ENCODE data around the gene ARHGEF2. TPM values are rescaled to one million over a fixed set of nuclear protein-coding genes. Genes with fewer than 3 reads are reported as not detected.

Gene ARHGEF2
- total RNA-seq, 1 experiment from 2014 or later, result 85.1 TPM

DNA sequence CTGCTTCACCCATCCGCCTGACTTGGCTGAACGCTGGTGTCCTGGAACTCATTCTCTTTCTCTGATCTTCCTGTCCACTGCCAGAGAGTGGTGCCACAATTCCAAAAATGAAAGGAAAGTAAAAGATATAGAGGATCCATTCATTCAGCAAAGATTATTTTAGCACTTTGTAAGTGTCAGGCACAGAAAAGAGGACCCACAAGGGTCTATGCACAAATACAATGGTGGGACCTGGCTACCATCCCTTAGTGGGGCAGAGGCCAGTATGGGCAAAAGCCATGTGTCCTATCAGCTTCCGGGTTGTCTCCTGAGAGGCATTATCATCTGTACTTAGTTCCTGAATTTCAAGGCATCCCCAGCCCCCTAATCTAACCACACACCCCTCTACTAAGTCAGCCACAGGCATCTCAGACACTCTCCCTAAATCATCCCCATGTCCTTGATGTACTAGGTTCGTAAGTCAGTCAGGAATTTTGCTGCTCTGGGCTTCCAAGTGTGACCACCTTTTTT, 23.4 kb upstream of the ARHGEF2 start:
- no peaks in the 10 kb centered on the region for H4K20me1 ChIP-seq (ENCODE audit: insufficient read depth, low read depth, low read length)
- no peaks in the 10 kb centered on the region for H3K9me2 ChIP-seq (replicated peaks; ENCODE audit: insufficient read depth, low read length)
- no peak overlapping the region for H3K9ac ChIP-seq (ENCODE audit: low read length)
- H3K4me2 ChIP-seq (ENCODE audit: low read depth, low read length, poor library complexity, severe bottlenecking), result peak overlapping the region; percentile 17
- no peak for DNase-seq
- H3K27ac ChIP-seq (ENCODE audit: low read length), result no peak overlapping the region
- H3K4me3 ChIP-seq (ENCODE audit: low read length), result no peak overlapping the region
- no peaks in the 10 kb centered on the region for H3K79me2 ChIP-seq (ENCODE audit: low read length)
- H2AFZ ChIP-seq (ENCODE audit: low read length), result peak overlapping the region; percentile 65; the same call in 1 of the 2 replicates
- no peaks in the 10 kb centered on the region for H3K36me3 ChIP-seq (ENCODE audit: insufficient read depth, low read length)
- no peaks in the 10 kb centered on the region for H3K9me3 ChIP-seq (ENCODE audit: low read length)
- no peaks in the 10 kb centered on the region for H3K27me3 ChIP-seq (ENCODE audit: low read length)
- H3K4me1 ChIP-seq (ENCODE audit: low read length), result peaks cover 8% of the 10 kb centered on the region

GRCh38 chr1:156001021-156001661, 22.8 kb upstream of the ARHGEF2 start:
- Histone ChIP-seq H3K36me3 (ENCODE audit: insufficient read depth, low read length) (no peaks in the 10 kb centered on the region), H4K20me1 (ENCODE audit: insufficient read depth, low read depth, low read length) (no peaks in the 10 kb centered on the region), H3K4me1 (ENCODE audit: low read length) (peaks cover 8% of the 10 kb centered on the region), H3K27ac (ENCODE audit: low read length) (no peak overlapping the region), H3K79me2 (ENCODE audit: low read length) (no peaks in the 10 kb centered on the region), H2AFZ (ENCODE audit: low read length) (peak overlapping the region; percentile 65; the same call in 1 of the 2 replicates), H3K9ac (ENCODE audit: low read length) (no peak overlapping the region), H3K27me3 (ENCODE audit: low read length) (no peaks in the 10 kb centered on the region), H3K4me3 (ENCODE audit: low read length) (no peak overlapping the region), H3K9me2 (replicated peaks; ENCODE audit: insufficient read depth, low read length) (no peaks in the 10 kb centered on the region), H3K4me2 (ENCODE audit: low read depth, low read length, poor library complexity, severe bottlenecking) (no peak overlapping the region), H3K9me3 (ENCODE audit: low read length) (no peaks in the 10 kb centered on the region)
- no peak for DNase-seq

- Histone ChIP-seq H3K4me2 (ENCODE audit: low read depth, low read length, poor library complexity, severe bottlenecking) (no peak overlapping the region), H3K4me3 (ENCODE audit: low read length) (no peak overlapping the region), H3K27me3 (ENCODE audit: low read length) (no peaks in the 10 kb centered on the region), H3K9me3 (ENCODE audit: low read length) (no peaks in the 10 kb centered on the region), H3K9me2 (replicated peaks; ENCODE audit: insufficient read depth, low read length) (no peaks in the 10 kb centered on the region), H4K20me1 (ENCODE audit: insufficient read depth, low read depth, low read length) (no peaks in the 10 kb centered on the region), H3K79me2 (ENCODE audit: low read length) (no peaks in the 10 kb centered on the region), H3K36me3 (ENCODE audit: insufficient read depth, low read length) (no peaks in the 10 kb centered on the region), H3K4me1 (ENCODE audit: low read length) (peaks cover 8% of the 10 kb centered on the region), H3K9ac (ENCODE audit: low read length) (no peak overlapping the region), H3K27ac (ENCODE audit: low read length) (no peak overlapping the region), H2AFZ (ENCODE audit: low read length) (no peak overlapping the region)
- no peak for DNase-seq
These were observed 21.6 kb upstream of the ARHGEF2 start for GRCh38 chr1:155999964-156000363.

GRCh38 chr1:155996166-155996565, 17.8 kb upstream of the ARHGEF2 start:
- no peak overlapping the region for H3K9ac ChIP-seq (ENCODE audit: low read length)
- no peaks in the 10 kb centered on the region for H3K27me3 ChIP-seq (ENCODE audit: low read length)
- H4K20me1 ChIP-seq (ENCODE audit: insufficient read depth, low read depth, low read length), result no peaks in the 10 kb centered on the region
- DNase-seq, result no peak
- H3K9me3 ChIP-seq (ENCODE audit: low read length), result no peaks in the 10 kb centered on the region
- H3K4me2 ChIP-seq (ENCODE audit: low read depth, low read length, poor library complexity, severe bottlenecking), result no peak overlapping the region
- no peak overlapping the region for H3K4me3 ChIP-seq (ENCODE audit: low read length)
- H3K79me2 ChIP-seq (ENCODE audit: low read length), result no peaks in the 10 kb centered on the region
- no peaks in the 10 kb centered on the region for H3K4me1 ChIP-seq (ENCODE audit: low read length)
- H2AFZ ChIP-seq (ENCODE audit: low read length), result no peak overlapping the region
- no peaks in the 10 kb centered on the region for H3K36me3 ChIP-seq (ENCODE audit: insufficient read depth, low read length)
- no peaks in the 10 kb centered on the region for H3K9me2 ChIP-seq (replicated peaks; ENCODE audit: insufficient read depth, low read length)
- H3K27ac ChIP-seq (ENCODE audit: low read length), result no peak overlapping the region

DNA sequence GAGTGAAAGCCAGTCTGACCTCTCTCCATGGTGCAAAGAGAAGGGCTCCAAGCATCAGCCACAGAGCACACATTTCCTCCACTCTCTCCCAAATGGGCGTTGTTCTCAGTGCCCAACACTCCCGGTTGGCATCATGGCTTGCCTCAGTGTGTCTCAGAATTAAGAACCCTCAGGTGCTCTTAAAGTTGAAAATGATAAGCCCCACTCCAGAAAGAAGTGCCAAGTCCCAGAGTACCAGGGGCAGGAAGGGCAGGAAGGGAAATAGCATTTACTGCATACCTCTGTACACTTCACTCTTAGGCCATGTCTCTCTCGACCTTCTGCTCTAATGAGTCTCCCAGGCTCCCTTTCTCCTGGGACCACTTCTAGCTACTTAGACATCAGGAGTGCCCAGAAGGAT, 15.2 kb upstream of the ARHGEF2 start:
- no peak for DNase-seq
- H3K9ac ChIP-seq (ENCODE audit: low read length), result no peak overlapping the region
- H3K4me2 ChIP-seq (ENCODE audit: low read depth, low read length, poor library complexity, severe bottlenecking), result no peak overlapping the region
- H4K20me1 ChIP-seq (ENCODE audit: insufficient read depth, low read depth, low read length), result no peaks in the 10 kb centered on the region
- no peaks in the 10 kb centered on the region for H3K36me3 ChIP-seq (ENCODE audit: insufficient read depth, low read length)
- no peak overlapping the region for H2AFZ ChIP-seq (ENCODE audit: low read length)
- peaks cover 8% of the 10 kb centered on the region for H3K4me1 ChIP-seq (ENCODE audit: low read length)
- H3K9me2 ChIP-seq (replicated peaks; ENCODE audit: insufficient read depth, low read length), result no peaks in the 10 kb centered on the region
- no peaks in the 10 kb centered on the region for H3K79me2 ChIP-seq (ENCODE audit: low read length)
- H3K27me3 ChIP-seq (ENCODE audit: low read length), result no peaks in the 10 kb centered on the region
- no peak overlapping the region for H3K4me3 ChIP-seq (ENCODE audit: low read length)
- H3K27ac ChIP-seq (ENCODE audit: low read length), result no peak overlapping the region
- H3K9me3 ChIP-seq (ENCODE audit: low read length), result no peaks in the 10 kb centered on the region

- H3K27me3 ChIP-seq (ENCODE audit: low read length), result no peaks in the 10 kb centered on the region
- peaks cover 8% of the 10 kb centered on the region for H3K4me1 ChIP-seq (ENCODE audit: low read length)
- no peaks in the 10 kb centered on the region for H3K79me2 ChIP-seq (ENCODE audit: low read length)
- peak; percentile 39 for DNase-seq
- H3K9ac ChIP-seq (ENCODE audit: low read length), result no peak overlapping the region
- H3K36me3 ChIP-seq (ENCODE audit: insufficient read depth, low read length), result no peaks in the 10 kb centered on the region
- H3K4me3 ChIP-seq (ENCODE audit: low read length), result no peak overlapping the region
- H4K20me1 ChIP-seq (ENCODE audit: insufficient read depth, low read depth, low read length), result no peaks in the 10 kb centered on the region
- H3K9me3 ChIP-seq (ENCODE audit: low read length), result no peaks in the 10 kb centered on the region
- no peaks in the 10 kb centered on the region for H3K9me2 ChIP-seq (replicated peaks; ENCODE audit: insufficient read depth, low read length)
- H3K27ac ChIP-seq (ENCODE audit: low read length), result no peak overlapping the region
- H2AFZ ChIP-seq (ENCODE audit: low read length), result no peak overlapping the region; the same call in 1 of the 2 replicates
- H3K4me2 ChIP-seq (ENCODE audit: low read depth, low read length, poor library complexity, severe bottlenecking), result no peak overlapping the region
These were observed 11.8 kb upstream of the ARHGEF2 start for GRCh38 chr1:155990005-155990739.

GRCh38 chr1:155989242-155990004, 11.1 kb upstream of the ARHGEF2 start:
- H3K4me3 ChIP-seq (ENCODE audit: low read length), result peak overlapping the region; percentile 51; the same call in 1 of the 2 replicates
- H3K4me2 ChIP-seq (ENCODE audit: low read depth, low read length, poor library complexity, severe bottlenecking), result peak overlapping the region; percentile 45
- peak overlapping the region; percentile 86; the same call in 1 of the 2 replicates for H2AFZ ChIP-seq (ENCODE audit: low read length)
- peak; percentile 93 for DNase-seq
- no peaks in the 10 kb centered on the region for H3K9me2 ChIP-seq (replicated peaks; ENCODE audit: insufficient read depth, low read length)
- no peaks in the 10 kb centered on the region for H4K20me1 ChIP-seq (ENCODE audit: insufficient read depth, low read depth, low read length)
- H3K27ac ChIP-seq (ENCODE audit: low read length), result no peak overlapping the region
- no peaks in the 10 kb centered on the region for H3K79me2 ChIP-seq (ENCODE audit: low read length)
- H3K4me1 ChIP-seq (ENCODE audit: low read length), result peaks cover 11% of the 10 kb centered on the region
- no peaks in the 10 kb centered on the region for H3K27me3 ChIP-seq (ENCODE audit: low read length)
- H3K36me3 ChIP-seq (ENCODE audit: insufficient read depth, low read length), result no peaks in the 10 kb centered on the region
- H3K9ac ChIP-seq (ENCODE audit: low read length), result peak overlapping the region; percentile 52
- no peaks in the 10 kb centered on the region for H3K9me3 ChIP-seq (ENCODE audit: low read length)

Data from Karpas-422 (cell line).